NCI-H1105 (cell line): Measurements from ENCODE around the gene LFNG.

Experiments used
- DNase-seq: peaks from one replicate; lab custom pipeline; 2025; lab: John Stamatoyannopoulos, UW

LFNG gene

GRCh38 chr7:2572101-2572842 is 52.7 kb downstream of the LFNG start:
- no peak for DNase-seq

GRCh38 chr7:2573761-2574160 is 54.2 kb downstream of the LFNG start:
- no peak for DNase-seq

- DNase-seq: no peak
Measured at GRCh38 chr7:2575046-2575732, 55.6 kb downstream of the LFNG start.

GRCh38 chr7:2575733-2576340 is 56.3 kb downstream of the LFNG start:
- DNase-seq: no peak

- DNase-seq: no peak
Measured at GRCh38 chr7:2576742-2577491, 57.3 kb downstream of the LFNG start.
